Activated T-helper 1 cell treated with anti-CD3 and anti-CD28 coated beads, Interleukin-12 subunit alpha, Interleukin-12 subunit beta, Interleukin-2, Interleukin-4 antibody, amounts not matched to agents 30 ng/mL and 10 ng/mL and 1 ng/mL, durations not matched to agents 14 hours and 24 hours and 36 hours (primary cell): ENCODE data around the gene TPSD1. TPM values are rescaled to one million over a fixed set of nuclear protein-coding genes. Genes with fewer than 3 reads are reported as not detected.
A peak's percentile ranks its signal among the peaks of the same experiment; 100 is the strongest.

ENCODE experiments used
- DNase-seq: peaks from one replicate; pipeline ENCODE4 v3.0.0; 2021; ENCODE audit warnings: low spot score
- H3K27ac Mint-ChIP-seq: one replicate; pipeline ENCODE4 v1.8.0; 2021; ENCODE audit warnings: mild to moderate bottlenecking, mixed read lengths
- H3K27me3 Mint-ChIP-seq: one replicate; pipeline ENCODE4 v1.8.0; 2022; ENCODE audit warnings: mild to moderate bottlenecking, moderate library complexity, mixed read lengths; ENCODE audit not compliant: insufficient read depth
- H3K36me3 Mint-ChIP-seq: one replicate; pipeline ENCODE4 v1.8.0; 2021; ENCODE audit warnings: low read depth, mixed read lengths
- H3K4me1 Mint-ChIP-seq: one replicate; pipeline ENCODE4 v1.8.0; 2021; ENCODE audit warnings: low read depth, mixed read lengths
- H3K4me3 Mint-ChIP-seq: one replicate; pipeline ENCODE4 v1.8.0; 2021; ENCODE audit warnings: mild to moderate bottlenecking, moderate library complexity, mixed read lengths
- H3K9me3 Mint-ChIP-seq: one replicate; pipeline ENCODE4 v1.8.0; 2021; ENCODE audit warnings: mixed read lengths
- intact Hi-C: fragments of 100-400 bp; cut with micrococcal nuclease; formaldehyde crosslinking; loops from one replicate; pipeline ENCODE4 v1.15.1; 2024
- total RNA-seq: library from RNA; stranded (reverse); gene quantifications from 2 replicates; pipeline ENCODE4 v1.2.3, GENCODE V29; 2022

Gene TPSD1
- total RNA-seq, 1 donor from 2014 or later = not detected

- Mint-ChIP-seq H3K9me3 (no peaks in the 10 kb centered on the region), H3K36me3 (no peaks in the 10 kb centered on the region), H3K27ac (no peak overlapping the region), H3K4me1 (peaks cover 21% of the 10 kb centered on the region), H3K4me3 (no peak overlapping the region), H3K27me3 (peaks cover 8% of the 10 kb centered on the region)
- DNase-seq = no peak
- intact Hi-C loops = no loop called here
Measured at GRCh38 chr16:1299012-1299867, 43.4 kb downstream of the TPSD1 start.

- Mint-ChIP-seq H3K36me3 (no peaks in the 10 kb centered on the region), H3K4me3 (no peak overlapping the region), H3K4me1 (peaks cover 22% of the 10 kb centered on the region), H3K27me3 (peaks cover 5% of the 10 kb centered on the region), H3K27ac (no peak overlapping the region), H3K9me3 (no peaks in the 10 kb centered on the region)
- intact Hi-C loops = loop anchor here (10.0 kb wide), 1 partner anchor 235 kb away; the partner anchor contains the start of gene TMEM204
- no peak for DNase-seq
Measured at GRCh38 chr16:1299868-1300203, 44.0 kb downstream of the TPSD1 start.

GRCh38 chr16:1300664-1301476 lies 45.0 kb downstream of the TPSD1 start:
- Mint-ChIP-seq H3K4me1 (peaks cover 22% of the 10 kb centered on the region), H3K27ac (no peak overlapping the region), H3K9me3 (no peaks in the 10 kb centered on the region), H3K36me3 (no peaks in the 10 kb centered on the region), H3K27me3 (peaks cover 3% of the 10 kb centered on the region), H3K4me3 (no peak overlapping the region)
- intact Hi-C loops = loop anchor here (10.0 kb wide), 1 partner anchor 234 kb away; the partner anchor contains the start of gene TMEM204
- peak; percentile 73 for DNase-seq

- Mint-ChIP-seq H3K4me3 (peak overlapping the region; percentile 5), H3K36me3 (no peaks in the 10 kb centered on the region), H3K27me3 (peaks cover 3% of the 10 kb centered on the region), H3K4me1 (peaks cover 22% of the 10 kb centered on the region), H3K9me3 (no peaks in the 10 kb centered on the region), H3K27ac (no peak overlapping the region)
- intact Hi-C loops = loop anchor here (10.0 kb wide), 1 partner anchor 233 kb away; the partner anchor contains the start of gene TMEM204
- no peak for DNase-seq
Measured at GRCh38 chr16:1301562-1301961, 45.7 kb downstream of the TPSD1 start.

GRCh38 chr16:1305823-1306222 lies 50.0 kb downstream of the TPSD1 start:
- Mint-ChIP-seq H3K27ac (no peak overlapping the region), H3K9me3 (no peaks in the 10 kb centered on the region), H3K36me3 (peaks cover 7% of the 10 kb centered on the region), H3K27me3 (peaks cover 2% of the 10 kb centered on the region), H3K4me1 (peaks cover 29% of the 10 kb centered on the region), H3K4me3 (no peak overlapping the region)
- intact Hi-C loops = loop anchor here (10.0 kb wide), 1 partner anchor 229 kb away; the partner anchor contains the start of gene TMEM204
- DNase-seq = no peak

GRCh38 chr16:1306334-1306733 lies 50.5 kb downstream of the TPSD1 start:
- DNase-seq = no peak
- Mint-ChIP-seq H3K36me3 (peaks cover 12% of the 10 kb centered on the region), H3K9me3 (no peaks in the 10 kb centered on the region), H3K4me1 (peaks cover 34% of the 10 kb centered on the region), H3K27ac (peak overlapping the region; percentile 34), H3K4me3 (peak overlapping the region; percentile 37), H3K27me3 (peaks cover 2% of the 10 kb centered on the region)
- intact Hi-C loops = loop anchor here (10.0 kb wide), 1 partner anchor 228 kb away; the partner anchor contains the start of gene TMEM204

- Mint-ChIP-seq H3K4me3 (peak overlapping the region; percentile 87), H3K36me3 (peaks cover 12% of the 10 kb centered on the region), H3K27ac (peak overlapping the region; percentile 97), H3K9me3 (no peaks in the 10 kb centered on the region), H3K27me3 (peaks cover 2% of the 10 kb centered on the region), H3K4me1 (peaks cover 27% of the 10 kb centered on the region)
- no peak for DNase-seq
- intact Hi-C loops = loop anchor here (2.0 to 10.0 kb wide), 4 partner anchors 70 to 782 kb away; partner anchors contain the start of genes CAPN15, TMEM204 and UQCC4
Measured at GRCh38 chr16:1308036-1308976, 52.4 kb downstream of the TPSD1 start.

Other genes with a start within 250 kb of the TPSD1 start
- not detected in 2 replicates for gene SSTR5, start 183.3 kb upstream of the TPSD1 start, total RNA-seq
- not detected in 2 replicates for gene C1QTNF8, start 159.8 kb upstream of the TPSD1 start, total RNA-seq
- gene CACNA1H, start 103.0 kb upstream of the TPSD1 start, total RNA-seq = 0.12 and 0.18 TPM in 2 replicates
- not detected in 2 replicates for gene TPSG1, start 30.8 kb upstream of the TPSD1 start, total RNA-seq
- gene TPSB2, start 25.9 kb upstream of the TPSD1 start, total RNA-seq = not detected in 2 replicates
- gene TPSAB1, start 15.4 kb upstream of the TPSD1 start, total RNA-seq = not detected in 2 replicates
- gene UBE2I, start 53.6 kb downstream of the TPSD1 start, total RNA-seq = 257 TPM in 2 replicates
- 0.07 and 0.18 TPM in 2 replicates for gene BAIAP3, start 77.6 kb downstream of the TPSD1 start, total RNA-seq
- gene TSR3, start 95.8 kb downstream of the TPSD1 start, total RNA-seq = 87.4 and 89.4 TPM in 2 replicates
- 21.4 and 22.5 TPM in 2 replicates for gene GNPTG, start 95.9 kb downstream of the TPSD1 start, total RNA-seq
- 42.7 and 46.1 TPM in 2 replicates for gene UNKL, start 158.6 kb downstream of the TPSD1 start, total RNA-seq
- 22.6 and 23.4 TPM in 2 replicates for gene UQCC4, start 164.7 kb downstream of the TPSD1 start, total RNA-seq
- gene PERCC1, start 175.0 kb downstream of the TPSD1 start, total RNA-seq = not detected in 2 replicates
- gene CCDC154, start 188.5 kb downstream of the TPSD1 start, total RNA-seq = 0.44 and 2.0 TPM in 2 replicates
- gene CLCN7, start 219.0 kb downstream of the TPSD1 start, total RNA-seq = 61.7 and 68.7 TPM in 2 replicates
- 0.20 TPM in 1 of 2 replicates, not detected in the other for gene PTX4, start 232.9 kb downstream of the TPSD1 start, total RNA-seq
- gene TELO2, start 237.3 kb downstream of the TPSD1 start, total RNA-seq = 94.1 and 95.3 TPM in 2 replicates